Keratinocyte (primary cell): ENCODE results near the gene SIN3B.

Experiments
- EZH2 ChIP-seq: IDR thresholded peaks from one replicate; pipeline ENCODE4 v1.6.1; 2012; ENCODE audit warnings: inconsistent platforms, mild to moderate bottlenecking, low read length, moderate library complexity
- TF ChIP-seq, protein P1 (sequence below), 3 experiments: IDR thresholded peaks in 1 of 3; conservative IDR thresholded peaks in 1 of 3; optimal IDR thresholded peaks in 1 of 3; 2 replicates in 2 of 3; 3 replicates in 1 of 3; pipeline versions ENCODE3 to v1.5.1; 2011; ENCODE audit warnings: low read length in 3 of 3, mild to moderate bottlenecking in 3 of 3, moderate library complexity in 2 of 3, control low read depth in 1 of 3, inconsistent platforms in 1 of 3; ENCODE audit not compliant: insufficient read depth in 2 of 3; ENCODE audit errors: extremely low read depth in 1 of 3

DNA sequence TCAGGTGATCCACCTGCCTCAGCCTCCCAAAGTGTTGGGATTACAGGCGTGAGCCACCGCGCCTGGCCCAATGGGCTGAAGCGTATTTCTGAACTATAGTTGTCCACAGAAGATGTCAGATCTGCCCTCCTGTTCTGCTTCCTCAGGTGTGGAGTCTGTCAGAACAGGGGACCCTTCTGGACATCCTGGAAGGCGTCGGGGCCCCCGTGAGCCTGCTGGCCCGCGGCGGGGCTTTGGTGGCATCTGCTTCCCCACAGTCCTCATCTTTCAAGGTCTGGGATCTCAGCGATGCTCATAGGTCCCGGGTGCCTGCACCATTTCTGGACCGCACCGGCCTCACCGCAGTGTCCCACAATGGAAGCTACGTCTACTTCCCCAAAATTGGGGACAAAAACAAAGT, 29.5 kb upstream of the SIN3B start:
- TF ChIP-seq, protein P1, sequence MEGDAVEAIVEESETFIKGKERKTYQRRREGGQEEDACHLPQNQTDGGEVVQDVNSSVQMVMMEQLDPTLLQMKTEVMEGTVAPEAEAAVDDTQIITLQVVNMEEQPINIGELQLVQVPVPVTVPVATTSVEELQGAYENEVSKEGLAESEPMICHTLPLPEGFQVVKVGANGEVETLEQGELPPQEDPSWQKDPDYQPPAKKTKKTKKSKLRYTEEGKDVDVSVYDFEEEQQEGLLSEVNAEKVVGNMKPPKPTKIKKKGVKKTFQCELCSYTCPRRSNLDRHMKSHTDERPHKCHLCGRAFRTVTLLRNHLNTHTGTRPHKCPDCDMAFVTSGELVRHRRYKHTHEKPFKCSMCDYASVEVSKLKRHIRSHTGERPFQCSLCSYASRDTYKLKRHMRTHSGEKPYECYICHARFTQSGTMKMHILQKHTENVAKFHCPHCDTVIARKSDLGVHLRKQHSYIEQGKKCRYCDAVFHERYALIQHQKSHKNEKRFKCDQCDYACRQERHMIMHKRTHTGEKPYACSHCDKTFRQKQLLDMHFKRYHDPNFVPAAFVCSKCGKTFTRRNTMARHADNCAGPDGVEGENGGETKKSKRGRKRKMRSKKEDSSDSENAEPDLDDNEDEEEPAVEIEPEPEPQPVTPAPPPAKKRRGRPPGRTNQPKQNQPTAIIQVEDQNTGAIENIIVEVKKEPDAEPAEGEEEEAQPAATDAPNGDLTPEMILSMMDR (optimal IDR thresholded peaks at IDR 0.05 in 1 of 3, IDR thresholded peaks at IDR 0.05 in 1 of 3, conservative IDR thresholded peaks at IDR 0.05 in 1 of 3; ENCODE audit: extremely low read depth in 1 of 3, insufficient read depth in 2 of 3, low read length in 3 of 3) = no peak
- TF ChIP-seq EZH2 = no peak
